ENCODE measurements around the gene C1orf115.

Gene C1orf115

DNA sequence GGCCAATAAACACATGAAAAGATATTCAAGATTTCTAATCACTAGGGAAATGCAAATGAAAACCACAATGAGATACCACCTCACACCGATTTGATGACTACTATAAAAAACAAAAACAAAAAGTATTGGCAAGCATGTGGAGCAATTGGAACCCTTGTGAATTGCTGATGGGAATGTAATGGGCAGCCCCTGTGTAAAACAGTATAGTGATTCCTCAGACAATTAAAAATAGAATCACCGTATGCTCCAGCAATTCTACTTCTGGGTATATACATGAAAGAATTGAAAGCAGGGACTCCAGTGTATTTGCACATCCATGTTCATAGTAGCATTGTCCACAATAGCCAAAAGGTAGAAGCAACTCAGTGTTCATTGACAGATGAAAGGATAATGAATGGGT lies 12.9 kb upstream of the C1orf115 start:
- H3K9me2 ChIP-seq (replicated peaks; ENCODE audit: low read depth, low read length), result no peaks in the 10 kb centered on the region
- no peaks in the 10 kb centered on the region for H3K9me3 ChIP-seq (ENCODE audit: insufficient read depth, low read depth, low read length)
- no peak overlapping the region for H2AFZ ChIP-seq (ENCODE audit: low read length)
- TF ChIP-seq, protein P1, sequence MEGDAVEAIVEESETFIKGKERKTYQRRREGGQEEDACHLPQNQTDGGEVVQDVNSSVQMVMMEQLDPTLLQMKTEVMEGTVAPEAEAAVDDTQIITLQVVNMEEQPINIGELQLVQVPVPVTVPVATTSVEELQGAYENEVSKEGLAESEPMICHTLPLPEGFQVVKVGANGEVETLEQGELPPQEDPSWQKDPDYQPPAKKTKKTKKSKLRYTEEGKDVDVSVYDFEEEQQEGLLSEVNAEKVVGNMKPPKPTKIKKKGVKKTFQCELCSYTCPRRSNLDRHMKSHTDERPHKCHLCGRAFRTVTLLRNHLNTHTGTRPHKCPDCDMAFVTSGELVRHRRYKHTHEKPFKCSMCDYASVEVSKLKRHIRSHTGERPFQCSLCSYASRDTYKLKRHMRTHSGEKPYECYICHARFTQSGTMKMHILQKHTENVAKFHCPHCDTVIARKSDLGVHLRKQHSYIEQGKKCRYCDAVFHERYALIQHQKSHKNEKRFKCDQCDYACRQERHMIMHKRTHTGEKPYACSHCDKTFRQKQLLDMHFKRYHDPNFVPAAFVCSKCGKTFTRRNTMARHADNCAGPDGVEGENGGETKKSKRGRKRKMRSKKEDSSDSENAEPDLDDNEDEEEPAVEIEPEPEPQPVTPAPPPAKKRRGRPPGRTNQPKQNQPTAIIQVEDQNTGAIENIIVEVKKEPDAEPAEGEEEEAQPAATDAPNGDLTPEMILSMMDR (conservative IDR thresholded peaks at IDR 0.05; ENCODE audit: low read length), result no peak
- no peak for TF ChIP-seq EZH2phosphoT487 (IDR thresholded peaks at IDR 0.05; ENCODE audit: borderline replicate concordance)
- H3K4me1 ChIP-seq (ENCODE audit: insufficient read depth, low read length, poor library complexity, severe bottlenecking), result no peaks in the 10 kb centered on the region
- no peak overlapping the region for H3K4me2 ChIP-seq (ENCODE audit: low read depth, low read length, poor library complexity, severe bottlenecking)
- no peaks in the 10 kb centered on the region for H3K27me3 ChIP-seq (ENCODE audit: insufficient read depth, low read length, poor library complexity, severe bottlenecking)
- H3K9ac ChIP-seq (ENCODE audit: low read depth, low read length, poor library complexity, severe bottlenecking), result no peak overlapping the region
- no peaks in the 10 kb centered on the region for H4K20me1 ChIP-seq (ENCODE audit: insufficient read depth, low read length, poor library complexity, severe bottlenecking)
- H3K79me2 ChIP-seq (ENCODE audit: insufficient read depth, low read length), result no peaks in the 10 kb centered on the region
- H3K36me3 ChIP-seq (ENCODE audit: insufficient read depth, low read length), result no peaks in the 10 kb centered on the region
- H3F3A ChIP-seq (ENCODE audit: low read depth), result no peaks in the 10 kb centered on the region
- no peak overlapping the region for H3K4me3 ChIP-seq (ENCODE audit: low read length, poor library complexity, severe bottlenecking)

DNA sequence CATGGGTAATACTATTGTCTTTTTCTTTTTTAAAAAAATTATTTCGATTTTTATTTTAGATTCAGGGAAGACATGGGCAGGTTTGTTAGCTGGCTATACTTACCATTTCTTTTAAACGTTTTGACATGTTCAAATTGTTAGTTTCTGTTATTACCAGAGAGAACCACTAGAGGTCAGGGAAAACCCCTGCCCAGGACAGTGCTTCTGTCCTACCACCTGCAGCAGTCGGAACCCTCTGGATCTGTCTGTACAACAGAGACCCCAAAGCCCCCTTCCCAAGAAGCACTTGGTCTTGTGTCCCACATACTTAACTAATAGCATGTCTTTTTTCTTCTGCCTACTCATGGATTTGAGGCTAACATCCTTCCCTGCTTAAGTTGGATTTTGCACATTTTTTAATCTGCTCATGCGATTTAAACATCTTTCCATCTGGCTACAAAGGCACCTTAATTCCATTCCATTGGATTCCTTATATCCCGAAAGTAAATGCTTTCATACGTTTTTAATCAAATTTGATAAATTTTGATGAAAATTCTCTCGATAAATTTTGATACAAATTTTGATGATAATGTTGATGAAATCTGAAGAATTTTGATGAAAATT lies 10.0 kb upstream of the C1orf115 start:
- H2AFZ ChIP-seq (ENCODE audit: low read length), result peak overlapping the region; percentile 58; the same call in 1 of the 2 replicates
- H3K4me1 ChIP-seq (ENCODE audit: insufficient read depth, low read length, poor library complexity, severe bottlenecking), result no peaks in the 10 kb centered on the region
- H3K27me3 ChIP-seq (ENCODE audit: insufficient read depth, low read length, poor library complexity, severe bottlenecking), result no peaks in the 10 kb centered on the region

DNA sequence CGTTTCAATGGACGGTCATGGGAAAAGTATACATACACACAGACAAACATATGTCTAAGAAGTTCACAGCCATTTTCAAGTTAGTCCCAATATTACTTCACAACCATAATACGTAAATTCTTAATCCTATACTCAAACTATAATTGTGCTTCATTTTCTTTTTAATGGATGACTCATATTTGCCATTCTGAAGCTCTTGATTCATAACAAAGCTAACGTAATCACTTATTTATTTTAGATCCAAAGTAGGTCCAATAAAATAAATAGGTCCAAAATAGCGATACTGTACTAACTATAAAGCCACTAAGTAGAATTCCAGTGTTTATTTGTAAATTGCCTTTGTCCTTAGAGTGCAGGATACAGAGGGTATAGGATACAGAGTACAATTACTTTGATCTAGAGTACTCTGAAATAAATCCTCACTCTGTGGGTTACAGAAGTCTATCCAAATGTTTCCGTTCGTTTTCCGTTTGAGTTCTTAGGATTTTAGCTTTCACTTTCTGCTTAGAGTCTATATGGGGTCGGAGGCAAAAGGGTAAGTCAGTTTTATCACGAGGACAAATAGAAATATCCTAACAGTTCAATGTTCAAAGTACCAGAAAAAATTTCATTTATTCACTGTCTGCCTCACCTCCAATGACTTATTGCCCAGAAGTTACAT lies 8.8 kb upstream of the C1orf115 start:
- no peaks in the 10 kb centered on the region for H3K27me3 ChIP-seq (ENCODE audit: insufficient read depth, low read length, poor library complexity, severe bottlenecking)

More for the DNA sequence above, 10.0 kb upstream of the C1orf115 start:
- Histone ChIP-seq H3K79me2 (ENCODE audit: insufficient read depth, low read length) (no peaks in the 10 kb centered on the region), H3F3A (ENCODE audit: low read depth) (no peaks in the 10 kb centered on the region), H3K4me2 (ENCODE audit: low read depth, low read length, poor library complexity, severe bottlenecking) (no peak overlapping the region), H3K9ac (ENCODE audit: low read depth, low read length, poor library complexity, severe bottlenecking) (no peak overlapping the region), H3K9me2 (replicated peaks; ENCODE audit: low read depth, low read length) (no peaks in the 10 kb centered on the region), H3K9me3 (ENCODE audit: insufficient read depth, low read depth, low read length) (no peaks in the 10 kb centered on the region), H4K20me1 (ENCODE audit: insufficient read depth, low read length, poor library complexity, severe bottlenecking) (no peaks in the 10 kb centered on the region), H3K36me3 (ENCODE audit: insufficient read depth, low read length) (no peaks in the 10 kb centered on the region), H3K4me3 (ENCODE audit: low read length, poor library complexity, severe bottlenecking) (no peak overlapping the region)
- no peak for TF ChIP-seq EZH2phosphoT487 (IDR thresholded peaks at IDR 0.05; ENCODE audit: borderline replicate concordance)
- TF ChIP-seq, protein P1 (conservative IDR thresholded peaks at IDR 0.05; ENCODE audit: low read length), result peak; percentile 78

More for the DNA sequence above, 8.8 kb upstream of the C1orf115 start:
- H4K20me1 ChIP-seq (ENCODE audit: insufficient read depth, low read length, poor library complexity, severe bottlenecking), result no peaks in the 10 kb centered on the region
- H3K79me2 ChIP-seq (ENCODE audit: insufficient read depth, low read length), result no peaks in the 10 kb centered on the region
- no peaks in the 10 kb centered on the region for H3K4me1 ChIP-seq (ENCODE audit: insufficient read depth, low read length, poor library complexity, severe bottlenecking)
- no peaks in the 10 kb centered on the region for H3F3A ChIP-seq (ENCODE audit: low read depth)
- TF ChIP-seq, protein P1 (conservative IDR thresholded peaks at IDR 0.05; ENCODE audit: low read length), result no peak
- TF ChIP-seq EZH2phosphoT487 (IDR thresholded peaks at IDR 0.05; ENCODE audit: borderline replicate concordance), result no peak
- H3K9me2 ChIP-seq (replicated peaks; ENCODE audit: low read depth, low read length), result no peaks in the 10 kb centered on the region
- no peak overlapping the region for H3K4me3 ChIP-seq (ENCODE audit: low read length, poor library complexity, severe bottlenecking)
- no peak overlapping the region for H3K4me2 ChIP-seq (ENCODE audit: low read depth, low read length, poor library complexity, severe bottlenecking)
- no peak overlapping the region for H2AFZ ChIP-seq (ENCODE audit: low read length)
- H3K36me3 ChIP-seq (ENCODE audit: insufficient read depth, low read length), result no peaks in the 10 kb centered on the region
- H3K9me3 ChIP-seq (ENCODE audit: insufficient read depth, low read depth, low read length), result no peaks in the 10 kb centered on the region
- no peak overlapping the region for H3K9ac ChIP-seq (ENCODE audit: low read depth, low read length, poor library complexity, severe bottlenecking)
